ENCODE measurements around the gene OR52N5.
A peak's percentile ranks its signal among the peaks of the same experiment; 100 is the strongest.

Gene OR52N5

GRCh38 chr11:5726351-5726750 lies 56.8 kb downstream of the OR52N5 start:
- Histone ChIP-seq H3K18ac (ENCODE audit: low read length) (no peak overlapping the region), H2AFZ (ENCODE audit: insufficient read depth, low read length, poor library complexity) (no peak overlapping the region), H4K12ac (ENCODE audit: low read depth, low read length) (no peak overlapping the region), H3K4me2 (ENCODE audit: low read length) (no peak overlapping the region), H3K79me1 (ENCODE audit: low read length) (no peaks in the 10 kb centered on the region), H3K4me1 (ENCODE audit: control insufficient read depth in 1 of 2, insufficient read depth in 2 of 2, low read length in 2 of 2) (no peaks in the 10 kb centered on the region), H3K27me3 (ENCODE audit: insufficient read depth, low read length) (no peaks in the 10 kb centered on the region), H3K4ac (ENCODE audit: low read depth, low read length) (no peak overlapping the region), H2AK5ac (ENCODE audit: low read length) (no peak overlapping the region), H3K23ac (ENCODE audit: low read length) (no peak overlapping the region), H2BK120ac (ENCODE audit: insufficient read depth, low read length, poor library complexity) (no peak overlapping the region), H2BK12ac (ENCODE audit: low read length) (no peak overlapping the region), H3K79me2 (ENCODE audit: control insufficient read depth, insufficient read depth, low read length, poor library complexity) (no peaks in the 10 kb centered on the region), H4K8ac (ENCODE audit: low read depth, low read length) (no peak overlapping the region), H3K9ac (ENCODE audit: low read length) (no peak overlapping the region), H3K14ac (ENCODE audit: low read length) (no peak overlapping the region), H3K27ac (ENCODE audit: low read depth, low read length) (no peak overlapping the region), H3K4me3 (ENCODE audit: low read depth, low read length) (no peak overlapping the region), H2BK5ac (ENCODE audit: low read depth, low read length, poor library complexity) (no peak overlapping the region), H3K36me3 (ENCODE audit: control insufficient read depth in 1 of 2, insufficient read depth in 2 of 2, low read length in 2 of 2) (no peaks in the 10 kb centered on the region), H4K91ac (ENCODE audit: low read depth, low read length) (no peak overlapping the region), H3K9me3 (ENCODE audit: insufficient read depth, low read depth, low read length) (peaks cover 2% of the 10 kb centered on the region)
- no CpG with 5 or more reads among the region's 1 CpG for WGBS (ENCODE audit: extremely low coverage, insufficient coverage, insufficient read length)
- peak in 1 of 2 donors; percentile 26 for DNase-seq
